ENCODE measurements around the gene GPR78. TPM values are rescaled to one million over a fixed set of nuclear protein-coding genes. Genes with fewer than 3 reads are reported as not detected.

GPR78 gene
- total RNA-seq, 1 donor from 2014 or later: 0.21 TPM

- Histone ChIP-seq H3K27ac (no peak overlapping the region), H3K4me3 (no peak overlapping the region), H3K9me3 (no peaks in the 10 kb centered on the region), H3K36me3 (no peaks in the 10 kb centered on the region), H3K27me3 (ENCODE audit: low read depth) (no peaks in the 10 kb centered on the region), H3K4me1 (no peaks in the 10 kb centered on the region)
- TF ChIP-seq CTCF (IDR thresholded peaks at IDR 0.05): peak; percentile 45
- intact Hi-C loops (cut with DNase I): no loop called here
- DNase-seq (no peak), ATAC-seq (peak in 1 of 2 donors; percentile 52)
Observed at GRCh38 chr4:8547108-8547911, 32.9 kb upstream of the GPR78 start.

GRCh38 chr4:8547912-8548730 is 32.1 kb upstream of the GPR78 start:
- DNase-seq (no peak), ATAC-seq (no peak)
- H3K27ac ChIP-seq: no peak overlapping the region
- no peak overlapping the region for H3K4me3 ChIP-seq
- H3K36me3 ChIP-seq: no peaks in the 10 kb centered on the region
- intact Hi-C loops (cut with DNase I): no loop called here
- H3K4me1 ChIP-seq: no peaks in the 10 kb centered on the region
- no peaks in the 10 kb centered on the region for H3K27me3 ChIP-seq (ENCODE audit: low read depth)
- no peak for TF ChIP-seq CTCF (IDR thresholded peaks at IDR 0.05)
- H3K9me3 ChIP-seq: no peaks in the 10 kb centered on the region

- Histone ChIP-seq H3K27me3 (ENCODE audit: low read depth) (no peaks in the 10 kb centered on the region), H3K4me1 (no peaks in the 10 kb centered on the region), H3K9me3 (no peaks in the 10 kb centered on the region), H3K36me3 (no peaks in the 10 kb centered on the region), H3K4me3 (no peak overlapping the region), H3K27ac (no peak overlapping the region)
- TF ChIP-seq CTCF (IDR thresholded peaks at IDR 0.05): no peak
- ATAC-seq: no peak
- no peak for DNase-seq
- intact Hi-C loops (cut with DNase I): no loop called here
Observed at GRCh38 chr4:8548731-8549351, 31.4 kb upstream of the GPR78 start.

- no peaks in the 10 kb centered on the region for H3K9me3 ChIP-seq
- no peaks in the 10 kb centered on the region for H3K27me3 ChIP-seq (ENCODE audit: low read depth)
- DNase-seq (no peak), ATAC-seq (no peak)
- no peak for TF ChIP-seq CTCF (IDR thresholded peaks at IDR 0.05)
- H3K27ac ChIP-seq: no peak overlapping the region
- intact Hi-C loops (cut with DNase I): no loop called here
- H3K4me1 ChIP-seq: no peaks in the 10 kb centered on the region
- H3K36me3 ChIP-seq: no peaks in the 10 kb centered on the region
- H3K4me3 ChIP-seq: no peak overlapping the region
Observed at GRCh38 chr4:8549352-8549931, 30.8 kb upstream of the GPR78 start.

- ATAC-seq: no peak
- Histone ChIP-seq H3K27me3 (ENCODE audit: low read depth) (no peaks in the 10 kb centered on the region), H3K36me3 (no peaks in the 10 kb centered on the region), H3K9me3 (no peaks in the 10 kb centered on the region), H3K27ac (no peak overlapping the region), H3K4me1 (no peaks in the 10 kb centered on the region), H3K4me3 (no peak overlapping the region)
- DNase-seq: no peak
- intact Hi-C loops (cut with DNase I): no loop called here
- no peak for TF ChIP-seq CTCF (IDR thresholded peaks at IDR 0.05)
Observed at GRCh38 chr4:8550691-8551090, 29.5 kb upstream of the GPR78 start.
